Measurements from ENCODE around the gene SREBF2. TPM values are rescaled to one million over a fixed set of nuclear protein-coding genes. Genes with fewer than 3 reads are reported as not detected.
"Not testable (repeated sequence)": the region's sequence is repeated elsewhere in the genome, so short reads cannot be mapped to it uniquely, and the experiment has no call there.

Gene SREBF2
- total RNA-seq, 1 donor from 2014 or later: 206 TPM

GRCh38 chr22:41868556-41868955, 35.7 kb downstream of the SREBF2 start:
- ATAC-seq (no peak), DNase-seq (ENCODE audit: low spot score) (no peak)
- intact Hi-C loops (cut with DNase I): no loop called here

GRCh38 chr22:41870081-41870480, 37.2 kb downstream of the SREBF2 start:
- DNase-seq (ENCODE audit: low spot score); intact Hi-C loops (cut with DNase I): not testable (repeated sequence)

GRCh38 chr22:41870786-41871185, 37.9 kb downstream of the SREBF2 start:
- DNase-seq (ENCODE audit: low spot score): no peak
- intact Hi-C loops (cut with DNase I): no loop called here
- ATAC-seq: no peak

More at GRCh38 chr22:41870081-41870480, 37.2 kb downstream of the SREBF2 start:
- ATAC-seq: not testable (repeated sequence)

- DNase-seq (ENCODE audit: low spot score): no peak
- intact Hi-C loops (cut with DNase I): no loop called here
- no peak for ATAC-seq
These were observed 40.5 kb downstream of the SREBF2 start for GRCh38 chr22:41873391-41873790.

GRCh38 chr22:41874090-41874489, 41.2 kb downstream of the SREBF2 start:
- DNase-seq (ENCODE audit: low spot score) (no peak), ATAC-seq (no peak)
- intact Hi-C loops (cut with DNase I): no loop called here

GRCh38 chr22:41875531-41876270, 42.8 kb downstream of the SREBF2 start:
- no peak for ATAC-seq
- intact Hi-C loops (cut with DNase I): no loop called here

GRCh38 chr22:41876275-41876674, 43.4 kb downstream of the SREBF2 start:
- ATAC-seq (no peak), DNase-seq (ENCODE audit: low spot score) (no peak)
- intact Hi-C loops (cut with DNase I): no loop called here

More at GRCh38 chr22:41875531-41876270, 42.8 kb downstream of the SREBF2 start:
- no peak for DNase-seq (ENCODE audit: low spot score)

GRCh38 chr22:41876675-41877074, 43.8 kb downstream of the SREBF2 start:
- ATAC-seq (no peak), DNase-seq (ENCODE audit: low spot score) (no peak)
- intact Hi-C loops (cut with DNase I): no loop called here

GRCh38 chr22:41880653-41881052, 47.7 kb downstream of the SREBF2 start:
- intact Hi-C loops (cut with DNase I): no loop called here
- ATAC-seq (no peak), DNase-seq (ENCODE audit: low spot score) (no peak)

- no peak for ATAC-seq
- intact Hi-C loops (cut with DNase I): no loop called here
These were observed 50.5 kb downstream of the SREBF2 start for GRCh38 chr22:41883400-41883799.

GRCh38 chr22:41885116-41885515, 52.2 kb downstream of the SREBF2 start:
- DNase-seq (ENCODE audit: low spot score): no peak

More at GRCh38 chr22:41883400-41883799, 50.5 kb downstream of the SREBF2 start:
- no peak for DNase-seq (ENCODE audit: low spot score)

GRCh38 chr22:41885516-41885915, 52.6 kb downstream of the SREBF2 start:
- DNase-seq (ENCODE audit: low spot score) (no peak), ATAC-seq (no peak)
- intact Hi-C loops (cut with DNase I): no loop called here

More at GRCh38 chr22:41885116-41885515, 52.2 kb downstream of the SREBF2 start:
- ATAC-seq: no peak
- intact Hi-C loops (cut with DNase I): no loop called here

- DNase-seq (ENCODE audit: low spot score) (no peak), ATAC-seq (no peak)
- intact Hi-C loops (cut with DNase I): no loop called here
These were observed 55.8 kb downstream of the SREBF2 start for GRCh38 chr22:41888627-41889200.

- intact Hi-C loops (cut with DNase I): no loop called here
- DNase-seq (ENCODE audit: low spot score) (no peak), ATAC-seq (no peak)
These were observed 58.5 kb downstream of the SREBF2 start for GRCh38 chr22:41891407-41891806.

GRCh38 chr22:41892721-41893120, 59.8 kb downstream of the SREBF2 start:
- intact Hi-C loops (cut with DNase I): loop anchor here (1.0 kb wide), 1 partner anchor 36 kb away; no protein-coding TSS in a partner anchor
- ATAC-seq (no peak), DNase-seq (ENCODE audit: low spot score) (no peak)

GRCh38 chr22:41893591-41894375, 60.9 kb downstream of the SREBF2 start:
- DNase-seq (ENCODE audit: low spot score) (no peak), ATAC-seq (no peak)
- intact Hi-C loops (cut with DNase I): loop anchor here (1.0 kb wide), 1 partner anchor 35 kb away; no protein-coding TSS in a partner anchor

- no peak for ATAC-seq
- DNase-seq (ENCODE audit: low spot score): no peak
- intact Hi-C loops (cut with DNase I): no loop called here
These were observed 65.7 kb downstream of the SREBF2 start for GRCh38 chr22:41898645-41899044.

GRCh38 chr22:41899110-41899509, 66.2 kb downstream of the SREBF2 start:
- no peak for DNase-seq (ENCODE audit: low spot score)
- intact Hi-C loops (cut with DNase I): no loop called here
- no peak for ATAC-seq

- peak; percentile 69 for ATAC-seq
- DNase-seq (ENCODE audit: low spot score): no peak
- intact Hi-C loops (cut with DNase I): no loop called here
These were observed 67.2 kb downstream of the SREBF2 start for GRCh38 chr22:41899992-41900651.

Data from sciatic nerve (tissue), 2 donors.